HEK293 (cell line): ENCODE results near the gene CRYZL1.

Experiments used
- CTCF ChIA-PET: fragments of 350-600 bp; formaldehyde crosslinking; extraction: SDS; loops from one replicate; lab custom pipeline; 2021; ENCODE audit warnings: antibody characterized with exemption; lab: Yijun Ruan, JAX
- POLR2A ChIA-PET: fragments of 300-600 bp; formaldehyde crosslinking; extraction: SDS; loops from one replicate; lab custom pipeline; 2020; ENCODE audit warnings: antibody characterized with exemption, inconsistent platforms; lab: Yijun Ruan, JAX
- H3K27ac ChIP-seq: fragments of 200-500 bp; sonication (Bioruptor generic); 2 replicates; pipeline ENCODE4 v1.5.1; 2014; ENCODE audit warnings: low read depth, low read length, control low read depth, inconsistent platforms; ENCODE audit errors: extremely low read depth
- H3K36me3 ChIP-seq, 2 experiments: fragments of 200-500 bp in 1 of 2; sonication (Bioruptor generic) in 1 of 2; 1 replicate in 1 of 2; 2 replicates in 1 of 2; pipeline ENCODE4 v1.5.1; 2014 to 2017; ENCODE audit warnings: inconsistent platforms in 2 of 2, low read length in 2 of 2; ENCODE audit not compliant: control insufficient read depth in 2 of 2, insufficient read depth in 1 of 2
- H3K4me1 ChIP-seq: fragments of 200-500 bp; sonication (Bioruptor generic); 2 replicates; pipeline ENCODE4 v1.5.1; 2014; ENCODE audit warnings: mild to moderate bottlenecking, low read length, inconsistent platforms; ENCODE audit not compliant: control insufficient read depth, insufficient read depth
- H3K4me3 ChIP-seq: 2 replicates; pipeline ENCODE4 v1.5.1; 2011; ENCODE audit warnings: low read depth, mild to moderate bottlenecking, control low read depth, low read length, moderate library complexity
- H3K9me3 ChIP-seq: fragments of 200-500 bp; sonication (Bioruptor generic); 2 replicates; pipeline ENCODE4 v1.5.1; 2014; ENCODE audit warnings: low read depth, low read length, inconsistent platforms; ENCODE audit not compliant: control insufficient read depth, insufficient read depth
- BCL6B ChIP-seq: fragments of 450-650 bp; formaldehyde crosslinking; IDR thresholded peaks from 2 replicates; pipeline ENCODE4 v1.5.1; 2017; ENCODE audit warnings: missing biosample characterization, missing genetic modification characterization
- EGR2 ChIP-seq: fragments of 450-650 bp; formaldehyde crosslinking; IDR thresholded peaks from 2 replicates; pipeline ENCODE4 v1.5.1; 2016; ENCODE audit warnings: low read depth, missing biosample characterization, missing genetic modification characterization
- GLI2 ChIP-seq: fragments of 450-650 bp; formaldehyde crosslinking; IDR thresholded peaks from 2 replicates; pipeline ENCODE4; 2017; ENCODE audit warnings: missing biosample characterization, missing genetic modification characterization, low read depth, borderline replicate concordance
- GLIS1 ChIP-seq: fragments of 450-650 bp; formaldehyde crosslinking; IDR thresholded peaks from 2 replicates; pipeline ENCODE4 v1.5.1; 2016; ENCODE audit warnings: missing biosample characterization, missing genetic modification characterization
- OSR2 ChIP-seq: fragments of 450-650 bp; formaldehyde crosslinking; IDR thresholded peaks from 2 replicates; pipeline ENCODE4 v1.5.1; 2016; ENCODE audit warnings: missing biosample characterization, missing genetic modification characterization
- PRDM1 ChIP-seq: fragments of 450-650 bp; formaldehyde crosslinking; IDR thresholded peaks from 2 replicates; pipeline ENCODE4; 2016; ENCODE audit warnings: missing biosample characterization, missing genetic modification characterization
- PRDM4 ChIP-seq: fragments of 450-650 bp; formaldehyde crosslinking; IDR thresholded peaks from 2 replicates; pipeline ENCODE4 v1.5.1; 2017; ENCODE audit warnings: missing biosample characterization, missing genetic modification characterization
- REST ChIP-seq: fragments of 450-650 bp; formaldehyde crosslinking; IDR thresholded peaks from 2 replicates; pipeline ENCODE4 v1.5.1; 2016; ENCODE audit warnings: missing biosample characterization, missing genetic modification characterization
- ZNF133 ChIP-seq: fragments of 450-650 bp; formaldehyde crosslinking; IDR thresholded peaks from 2 replicates; pipeline ENCODE4 v1.5.1; 2016; ENCODE audit warnings: missing biosample characterization, missing genetic modification characterization
- ZNF274 ChIP-seq, 2 experiments: fragments of 200-500 bp in 1 of 2; fragments of 450-650 bp in 1 of 2; sonication (Bioruptor generic) in 1 of 2; formaldehyde crosslinking in 1 of 2; IDR thresholded peaks; 2 replicates each; pipeline versions ENCODE4 v1.5.1 to v1.6.1; 2014 to 2016; ENCODE audit warnings: borderline replicate concordance in 1 of 2, inconsistent platforms in 1 of 2, low read length in 1 of 2, missing biosample characterization in 1 of 2, missing genetic modification characterization in 1 of 2
- ZNF335 ChIP-seq: fragments of 450-650 bp; formaldehyde crosslinking; conservative IDR thresholded peaks from 2 replicates; pipeline ENCODE4 v1.5.1; 2016; ENCODE audit warnings: missing biosample characterization, missing genetic modification characterization
- ZNF366 ChIP-seq: fragments of 450-650 bp; formaldehyde crosslinking; conservative IDR thresholded peaks from 2 replicates; pipeline ENCODE4 v1.5.1; 2016; ENCODE audit warnings: missing biosample characterization, missing genetic modification characterization
- ZNF394 ChIP-seq: fragments of 450-650 bp; formaldehyde crosslinking; IDR thresholded peaks from 2 replicates; pipeline ENCODE4 v1.5.1; 2016; ENCODE audit warnings: missing biosample characterization, missing genetic modification characterization, mild to moderate bottlenecking, moderate library complexity, borderline replicate concordance
- ZNF416 ChIP-seq: fragments of 450-650 bp; formaldehyde crosslinking; IDR thresholded peaks from 2 replicates; pipeline ENCODE4 v1.5.1; 2016; ENCODE audit warnings: missing biosample characterization, missing genetic modification characterization
- ZNF514 ChIP-seq: fragments of 450-650 bp; formaldehyde crosslinking; IDR thresholded peaks from 2 replicates; pipeline ENCODE4 v1.5.1; 2016; ENCODE audit warnings: missing biosample characterization, missing genetic modification characterization
- ZNF555 ChIP-seq: fragments of 450-650 bp; formaldehyde crosslinking; conservative IDR thresholded peaks from 2 replicates; pipeline ENCODE4 v1.5.1; 2017; ENCODE audit warnings: missing biosample characterization, mild to moderate bottlenecking, missing genetic modification characterization, inconsistent platforms
- ZNF585B ChIP-seq: fragments of 450-650 bp; formaldehyde crosslinking; IDR thresholded peaks from 2 replicates; pipeline ENCODE4 v1.5.1; 2016; ENCODE audit warnings: missing biosample characterization, missing genetic modification characterization
- ZNF600 ChIP-seq: fragments of 450-650 bp; formaldehyde crosslinking; IDR thresholded peaks from 2 replicates; pipeline ENCODE4 v1.5.1; 2016; ENCODE audit warnings: missing biosample characterization, missing genetic modification characterization
- ZNF621 ChIP-seq: fragments of 450-650 bp; formaldehyde crosslinking; IDR thresholded peaks from 2 replicates; pipeline ENCODE4 v1.5.1; 2017; ENCODE audit warnings: missing biosample characterization, missing genetic modification characterization
- ZNF776 ChIP-seq: fragments of 450-650 bp; formaldehyde crosslinking; IDR thresholded peaks from 2 replicates; pipeline ENCODE4 v1.5.0; 2017; ENCODE audit warnings: missing biosample characterization, missing genetic modification characterization, borderline replicate concordance
- TF ChIP-seq, protein P1 (sequence below): sonication (generic); formaldehyde crosslinking; IDR thresholded peaks from 2 replicates; pipeline ENCODE4 v1.8.1; 2022; ENCODE audit warnings: mild to moderate bottlenecking, moderate library complexity, missing genetic modification reagents
- TF ChIP-seq, protein P2 (sequence below): fragments of 450-650 bp; formaldehyde crosslinking; IDR thresholded peaks from 2 replicates; pipeline ENCODE4 v1.5.1; 2016; ENCODE audit warnings: missing biosample characterization, missing genetic modification characterization
- TF ChIP-seq, protein P3 (sequence below): fragments of 450-650 bp; formaldehyde crosslinking; IDR thresholded peaks from 2 replicates; pipeline ENCODE4 v1.5.1; 2016; ENCODE audit warnings: missing biosample characterization, missing genetic modification characterization
- TF ChIP-seq, protein P4 (sequence below): fragments of 450-650 bp; formaldehyde crosslinking; IDR thresholded peaks from 2 replicates; pipeline ENCODE4 v1.5.1; 2017; ENCODE audit warnings: missing biosample characterization, missing genetic modification characterization

The CRYZL1 gene

DNA sequence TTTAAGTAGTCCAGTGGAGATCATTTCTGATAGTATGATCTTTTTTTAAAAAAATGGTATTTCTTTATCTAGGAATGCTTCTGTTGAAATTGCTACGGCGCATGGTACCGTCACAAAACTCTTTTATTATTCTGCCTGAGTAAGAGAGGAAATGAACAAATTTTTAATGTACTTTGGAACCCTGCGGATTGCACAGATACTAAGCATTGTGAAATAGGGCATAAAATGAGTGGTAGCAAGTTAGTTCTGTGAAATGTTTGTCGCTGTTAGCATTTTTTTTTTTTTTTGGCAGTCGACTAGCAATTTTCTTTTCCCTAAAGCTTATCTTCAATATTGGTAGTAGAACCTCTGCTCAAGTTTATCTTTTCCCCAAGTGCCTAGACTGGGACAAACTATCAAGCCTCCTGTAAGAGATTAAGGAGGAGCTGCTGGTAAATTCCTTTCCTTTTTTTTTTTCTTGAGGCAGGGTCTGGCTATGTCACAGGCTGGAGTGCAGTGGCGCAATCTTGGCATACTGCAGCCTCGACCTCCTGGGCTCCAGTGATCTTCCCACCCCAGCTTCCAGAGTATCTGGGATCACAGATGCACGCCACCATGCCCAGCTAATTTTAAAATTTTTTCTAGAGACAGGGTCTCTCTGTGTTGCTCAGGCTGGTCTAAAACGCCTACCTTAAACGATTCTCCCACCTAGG lies 3.0 kb upstream of the CRYZL1 start:
- Histone ChIP-seq H3K27ac (no peak overlapping the region), H3K36me3 (peaks cover 0 to 3% of the 10 kb centered on the region in 2 experiments; a peak in 1 of 3 replicates), H3K4me3 (no peak overlapping the region; the same call in 1 of the 2 replicates), H3K9me3 (no peaks in the 10 kb centered on the region), H3K4me1 (peaks cover 13% of the 10 kb centered on the region)
- POLR2A ChIA-PET: interaction anchor here (0.7 to 1.7 kb wide), 5 partner anchors 11 to 251 kb away, joined by 3 to 7 read pairs (median 3); no protein-coding TSS in a partner anchor
- CTCF ChIA-PET: interaction anchor here (0.6 to 2.0 kb wide), 4 partner anchors 10 to 211 kb away, joined by 3 to 9 read pairs (median 4); no protein-coding TSS in a partner anchor
- TF ChIP-seq OSR2 (tag by site-specific recombination): peak; percentile 70
- no peak for TF ChIP-seq BCL6B (tag by site-specific recombination)
- TF ChIP-seq, protein P1, sequence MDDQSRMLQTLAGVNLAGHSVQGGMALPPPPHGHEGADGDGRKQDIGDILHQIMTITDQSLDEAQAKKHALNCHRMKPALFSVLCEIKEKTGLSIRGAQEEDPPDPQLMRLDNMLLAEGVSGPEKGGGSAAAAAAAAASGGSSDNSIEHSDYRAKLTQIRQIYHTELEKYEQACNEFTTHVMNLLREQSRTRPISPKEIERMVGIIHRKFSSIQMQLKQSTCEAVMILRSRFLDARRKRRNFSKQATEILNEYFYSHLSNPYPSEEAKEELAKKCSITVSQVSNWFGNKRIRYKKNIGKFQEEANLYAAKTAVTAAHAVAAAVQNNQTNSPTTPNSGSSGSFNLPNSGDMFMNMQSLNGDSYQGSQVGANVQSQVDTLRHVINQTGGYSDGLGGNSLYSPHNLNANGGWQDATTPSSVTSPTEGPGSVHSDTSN (CRISPR knock-in tag): no peak
- TF ChIP-seq ZNF335 (tag by site-specific recombination): no peak
- TF ChIP-seq, protein P2, sequence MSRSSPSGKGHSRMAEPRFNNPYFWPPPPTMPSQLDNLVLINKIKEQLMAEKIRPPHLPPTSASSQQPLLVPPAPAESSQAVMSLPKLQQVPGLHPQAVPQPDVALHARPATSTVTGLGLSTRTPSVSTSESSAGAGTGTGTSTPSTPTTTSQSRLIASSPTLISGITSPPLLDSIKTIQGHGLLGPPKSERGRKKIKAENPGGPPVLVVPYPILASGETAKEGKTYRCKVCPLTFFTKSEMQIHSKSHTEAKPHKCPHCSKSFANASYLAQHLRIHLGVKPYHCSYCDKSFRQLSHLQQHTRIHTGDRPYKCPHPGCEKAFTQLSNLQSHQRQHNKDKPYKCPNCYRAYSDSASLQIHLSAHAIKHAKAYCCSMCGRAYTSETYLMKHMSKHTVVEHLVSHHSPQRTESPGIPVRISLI (tag by site-specific recombination): peak; percentile 86
- no peak for TF ChIP-seq ZNF555 (tag by site-specific recombination)
- TF ChIP-seq ZNF274 (IDR thresholded peaks at IDR 0.05; ENCODE audit: low read length): no peak
- TF ChIP-seq ZNF274 (tag by site-specific recombination; IDR thresholded peaks at IDR 0.05; ENCODE audit: borderline replicate concordance): no peak
- TF ChIP-seq, protein P3, sequence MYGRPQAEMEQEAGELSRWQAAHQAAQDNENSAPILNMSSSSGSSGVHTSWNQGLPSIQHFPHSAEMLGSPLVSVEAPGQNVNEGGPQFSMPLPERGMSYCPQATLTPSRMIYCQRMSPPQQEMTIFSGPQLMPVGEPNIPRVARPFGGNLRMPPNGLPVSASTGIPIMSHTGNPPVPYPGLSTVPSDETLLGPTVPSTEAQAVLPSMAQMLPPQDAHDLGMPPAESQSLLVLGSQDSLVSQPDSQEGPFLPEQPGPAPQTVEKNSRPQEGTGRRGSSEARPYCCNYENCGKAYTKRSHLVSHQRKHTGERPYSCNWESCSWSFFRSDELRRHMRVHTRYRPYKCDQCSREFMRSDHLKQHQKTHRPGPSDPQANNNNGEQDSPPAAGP (tag by site-specific recombination): no peak
- TF ChIP-seq GLI2 (tag by site-specific recombination): no peak
- TF ChIP-seq ZNF514: no peak
- peak; percentile 40; the same call in 1 of the 2 replicates for TF ChIP-seq ZNF600 (tag by site-specific recombination)
- no peak for TF ChIP-seq ZNF416 (tag by site-specific recombination)
- no peak for TF ChIP-seq PRDM1
- TF ChIP-seq PRDM4: no peak
- 0 out of 2 replicates have a peak, but pooled peaks have one; percentile 19 for TF ChIP-seq ZNF394 (tag by site-specific recombination)
- TF ChIP-seq ZNF585B (tag by site-specific recombination): no peak
- TF ChIP-seq EGR2 (tag by site-specific recombination): no peak
- TF ChIP-seq ZNF776 (tag by site-specific recombination): no peak
- TF ChIP-seq, protein P4, sequence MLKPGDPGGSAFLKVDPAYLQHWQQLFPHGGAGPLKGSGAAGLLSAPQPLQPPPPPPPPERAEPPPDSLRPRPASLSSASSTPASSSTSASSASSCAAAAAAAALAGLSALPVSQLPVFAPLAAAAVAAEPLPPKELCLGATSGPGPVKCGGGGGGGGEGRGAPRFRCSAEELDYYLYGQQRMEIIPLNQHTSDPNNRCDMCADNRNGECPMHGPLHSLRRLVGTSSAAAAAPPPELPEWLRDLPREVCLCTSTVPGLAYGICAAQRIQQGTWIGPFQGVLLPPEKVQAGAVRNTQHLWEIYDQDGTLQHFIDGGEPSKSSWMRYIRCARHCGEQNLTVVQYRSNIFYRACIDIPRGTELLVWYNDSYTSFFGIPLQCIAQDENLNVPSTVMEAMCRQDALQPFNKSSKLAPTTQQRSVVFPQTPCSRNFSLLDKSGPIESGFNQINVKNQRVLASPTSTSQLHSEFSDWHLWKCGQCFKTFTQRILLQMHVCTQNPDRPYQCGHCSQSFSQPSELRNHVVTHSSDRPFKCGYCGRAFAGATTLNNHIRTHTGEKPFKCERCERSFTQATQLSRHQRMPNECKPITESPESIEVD (tag by site-specific recombination): peak; percentile 76
- no peak for TF ChIP-seq REST
- TF ChIP-seq ZNF366: no peak
- TF ChIP-seq ZNF133: no peak
- peak; percentile 19; the same call in 1 of the 2 replicates for TF ChIP-seq GLIS1
- no peak for TF ChIP-seq ZNF621 (tag by site-specific recombination)
